Measurements from ENCODE around the gene CTBP2.

DNA sequence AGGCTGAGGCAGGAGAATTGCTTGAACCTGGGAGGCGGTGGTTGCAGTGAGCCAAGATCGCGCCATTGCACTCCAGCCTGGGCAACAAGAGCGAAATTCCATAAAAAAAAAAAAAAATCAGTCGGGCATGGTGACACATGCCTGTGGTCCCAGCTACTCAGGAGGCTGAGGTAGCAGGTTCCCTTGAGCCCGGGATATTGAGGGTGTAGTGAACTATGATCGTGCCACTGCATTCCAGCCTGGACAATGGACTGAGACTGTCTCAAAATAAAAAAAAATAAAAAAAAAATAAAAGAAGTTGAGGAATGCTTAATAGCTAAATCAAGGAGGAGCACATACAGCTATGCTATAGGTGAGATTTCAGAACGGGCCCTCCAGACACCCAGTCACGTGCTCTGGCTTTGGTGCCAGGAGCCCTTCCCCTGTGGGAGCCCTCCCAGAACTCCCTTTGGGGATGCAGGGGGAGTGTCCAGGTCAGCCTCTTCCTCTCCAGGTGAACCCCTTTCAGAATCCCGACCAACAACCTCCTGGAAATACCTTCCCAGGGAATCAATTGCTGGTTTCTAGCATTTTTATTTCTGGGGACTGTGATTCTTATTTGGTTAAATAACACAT lies 42.9 kb upstream of the CTBP2 start:
- TF ChIP-seq, protein P1, sequence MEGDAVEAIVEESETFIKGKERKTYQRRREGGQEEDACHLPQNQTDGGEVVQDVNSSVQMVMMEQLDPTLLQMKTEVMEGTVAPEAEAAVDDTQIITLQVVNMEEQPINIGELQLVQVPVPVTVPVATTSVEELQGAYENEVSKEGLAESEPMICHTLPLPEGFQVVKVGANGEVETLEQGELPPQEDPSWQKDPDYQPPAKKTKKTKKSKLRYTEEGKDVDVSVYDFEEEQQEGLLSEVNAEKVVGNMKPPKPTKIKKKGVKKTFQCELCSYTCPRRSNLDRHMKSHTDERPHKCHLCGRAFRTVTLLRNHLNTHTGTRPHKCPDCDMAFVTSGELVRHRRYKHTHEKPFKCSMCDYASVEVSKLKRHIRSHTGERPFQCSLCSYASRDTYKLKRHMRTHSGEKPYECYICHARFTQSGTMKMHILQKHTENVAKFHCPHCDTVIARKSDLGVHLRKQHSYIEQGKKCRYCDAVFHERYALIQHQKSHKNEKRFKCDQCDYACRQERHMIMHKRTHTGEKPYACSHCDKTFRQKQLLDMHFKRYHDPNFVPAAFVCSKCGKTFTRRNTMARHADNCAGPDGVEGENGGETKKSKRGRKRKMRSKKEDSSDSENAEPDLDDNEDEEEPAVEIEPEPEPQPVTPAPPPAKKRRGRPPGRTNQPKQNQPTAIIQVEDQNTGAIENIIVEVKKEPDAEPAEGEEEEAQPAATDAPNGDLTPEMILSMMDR (IDR thresholded peaks at IDR 0.05; ENCODE audit: low read depth, low read length, missing input control), result no peak
- no peak for TF ChIP-seq JUND (IDR thresholded peaks at IDR 0.05)
- no peak for TF ChIP-seq YY1 (IDR thresholded peaks at IDR 0.05)
